Mesothelial cell of epicardium (in vitro differentiated cells): ENCODE results near the gene SLC25A39. TPM values are rescaled to one million over a fixed set of nuclear protein-coding genes. Genes with fewer than 3 reads are reported as not detected.

Source experiments
- DNase-seq, 2 experiments: peaks; one replicate each; pipeline ENCODE4 v3.0.0; 2021; ENCODE audit warnings: low spot score in 2 of 2; ENCODE audit not compliant: unreplicated experiment in 2 of 2
- H3K27ac Mint-ChIP-seq: 2 replicates; pipeline ENCODE4 v1.8.0; 2021; ENCODE audit warnings: mixed read lengths
- H3K27me3 Mint-ChIP-seq: 2 replicates; pipeline ENCODE4 v1.8.0; 2021; ENCODE audit warnings: low read depth, mixed read lengths
- H3K36me3 Mint-ChIP-seq: 2 replicates; pipeline ENCODE4 v1.8.0; 2021; ENCODE audit warnings: mixed read lengths
- H3K4me1 Mint-ChIP-seq: 2 replicates; pipeline ENCODE4 v1.8.0; 2021; ENCODE audit warnings: mixed read lengths
- H3K4me3 Mint-ChIP-seq: 2 replicates; pipeline ENCODE4 v1.8.0; 2021; ENCODE audit warnings: mild to moderate bottlenecking, moderate library complexity, mixed read lengths
- H3K9me3 Mint-ChIP-seq: 2 replicates; pipeline ENCODE4 v1.8.0; 2021; ENCODE audit warnings: mixed read lengths
- total RNA-seq: library from RNA; stranded (reverse); gene quantifications from 3 replicates; pipeline ENCODE4 v1.2.1, GENCODE V29; 2021
- TF ChIP-seq, protein P1 (sequence below): fragments of 200-600 bp; sonication (generic); IDR thresholded peaks from one replicate; pipeline ENCODE4 v1.5.0; 2021; ENCODE audit warnings: antibody characterized with exemption; ENCODE audit not compliant: unreplicated experiment

Gene SLC25A39
- total RNA-seq, 1 donor from 2014 or later, result 112 TPM

DNA sequence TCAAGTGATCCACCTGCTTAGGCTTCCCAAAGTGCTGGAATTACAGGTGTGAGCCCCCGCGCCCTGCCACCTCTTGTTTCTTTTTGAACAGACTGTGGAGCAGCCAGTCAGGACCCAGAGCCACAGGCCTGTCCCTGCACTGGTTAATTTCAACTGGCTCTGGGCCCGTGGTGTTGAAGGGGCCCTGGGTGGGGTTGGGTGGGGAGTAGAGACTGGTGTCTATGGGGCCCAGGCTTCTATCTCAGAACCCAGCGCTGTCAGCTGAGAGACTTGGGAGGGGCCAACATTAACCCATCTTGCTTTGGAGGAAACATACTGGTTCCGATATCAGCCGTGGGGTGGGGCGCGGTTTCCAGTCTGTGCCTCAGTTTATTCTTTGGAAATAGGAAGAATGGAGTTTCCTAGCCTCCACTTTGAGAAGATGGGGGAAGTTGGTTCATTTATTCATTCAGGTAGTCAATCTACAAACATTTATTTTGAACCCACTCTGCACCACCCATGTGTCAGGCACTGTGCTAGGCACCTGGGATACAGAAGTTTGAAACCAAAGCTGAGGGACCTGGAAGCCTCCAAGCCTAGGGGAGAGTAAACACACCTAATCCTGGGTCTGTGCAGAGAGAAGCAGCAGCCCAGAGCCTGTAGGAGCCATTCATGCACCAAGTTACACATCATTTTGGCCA lies 41.1 kb downstream of the SLC25A39 start:
- Mint-ChIP-seq H3K4me1 (no peaks in the 10 kb centered on the region), H3K27me3 (peaks cover 12% of the 10 kb centered on the region), H3K4me3 (no peak overlapping the region), H3K9me3 (no peaks in the 10 kb centered on the region), H3K36me3 (no peaks in the 10 kb centered on the region), H3K27ac (no peak overlapping the region)
- no peak for DNase-seq
- TF ChIP-seq, protein P1, sequence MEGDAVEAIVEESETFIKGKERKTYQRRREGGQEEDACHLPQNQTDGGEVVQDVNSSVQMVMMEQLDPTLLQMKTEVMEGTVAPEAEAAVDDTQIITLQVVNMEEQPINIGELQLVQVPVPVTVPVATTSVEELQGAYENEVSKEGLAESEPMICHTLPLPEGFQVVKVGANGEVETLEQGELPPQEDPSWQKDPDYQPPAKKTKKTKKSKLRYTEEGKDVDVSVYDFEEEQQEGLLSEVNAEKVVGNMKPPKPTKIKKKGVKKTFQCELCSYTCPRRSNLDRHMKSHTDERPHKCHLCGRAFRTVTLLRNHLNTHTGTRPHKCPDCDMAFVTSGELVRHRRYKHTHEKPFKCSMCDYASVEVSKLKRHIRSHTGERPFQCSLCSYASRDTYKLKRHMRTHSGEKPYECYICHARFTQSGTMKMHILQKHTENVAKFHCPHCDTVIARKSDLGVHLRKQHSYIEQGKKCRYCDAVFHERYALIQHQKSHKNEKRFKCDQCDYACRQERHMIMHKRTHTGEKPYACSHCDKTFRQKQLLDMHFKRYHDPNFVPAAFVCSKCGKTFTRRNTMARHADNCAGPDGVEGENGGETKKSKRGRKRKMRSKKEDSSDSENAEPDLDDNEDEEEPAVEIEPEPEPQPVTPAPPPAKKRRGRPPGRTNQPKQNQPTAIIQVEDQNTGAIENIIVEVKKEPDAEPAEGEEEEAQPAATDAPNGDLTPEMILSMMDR, result no peak

DNA sequence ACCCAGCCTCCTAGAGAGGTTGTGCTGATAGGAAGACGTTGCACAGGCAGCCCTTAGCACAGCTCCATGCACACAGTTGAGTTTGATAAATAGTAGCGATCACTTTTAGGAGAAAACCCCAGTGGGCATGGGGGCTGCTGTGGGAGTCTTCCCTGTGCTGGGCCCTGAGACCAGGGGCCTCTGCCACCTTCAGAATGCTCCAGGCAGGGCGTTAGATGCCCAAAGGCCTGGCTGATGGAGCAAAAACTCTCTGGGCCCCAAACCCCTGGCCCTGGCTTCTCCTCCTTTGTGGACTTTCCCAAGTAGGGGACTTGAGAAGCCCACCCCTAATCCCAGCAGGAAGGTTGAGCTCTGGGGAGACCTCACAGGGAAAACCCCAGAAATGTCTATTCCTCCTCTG lies 42.4 kb downstream of the SLC25A39 start:
- Mint-ChIP-seq H3K36me3 (no peaks in the 10 kb centered on the region), H3K4me1 (no peaks in the 10 kb centered on the region), H3K27me3 (peaks cover 6% of the 10 kb centered on the region), H3K9me3 (no peaks in the 10 kb centered on the region), H3K4me3 (no peak overlapping the region), H3K27ac (no peak overlapping the region)
- no peak for DNase-seq
- TF ChIP-seq, protein P1, result no peak

DNA sequence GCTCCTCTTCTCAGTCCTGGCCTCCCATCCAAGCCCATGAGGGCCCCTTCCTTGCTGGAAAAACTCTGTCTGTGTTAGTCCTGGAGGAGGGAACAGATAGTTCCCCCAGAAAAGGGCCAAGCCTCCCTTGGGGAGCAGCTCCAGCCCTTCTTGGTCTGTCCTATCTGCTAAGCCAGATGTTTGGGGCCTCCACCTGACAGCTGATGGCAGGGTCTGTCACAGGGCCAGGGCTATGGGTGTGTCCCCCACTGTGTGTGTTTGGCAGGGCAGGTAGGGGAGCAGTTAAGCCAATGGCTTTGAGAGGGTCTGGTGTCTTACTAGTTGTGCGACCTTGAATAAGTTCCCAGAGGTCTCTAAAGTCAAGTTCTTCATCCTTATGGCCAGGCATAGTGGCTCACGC lies 43.1 kb downstream of the SLC25A39 start:
- no peak for DNase-seq
- no peaks in the 10 kb centered on the region for H3K36me3 Mint-ChIP-seq
- TF ChIP-seq, protein P1, result no peak
- H3K27ac Mint-ChIP-seq, result no peak overlapping the region
- no peaks in the 10 kb centered on the region for H3K9me3 Mint-ChIP-seq
- H3K4me3 Mint-ChIP-seq, result no peak overlapping the region
- H3K4me1 Mint-ChIP-seq, result no peaks in the 10 kb centered on the region
- H3K27me3 Mint-ChIP-seq, result peaks cover 6% of the 10 kb centered on the region

DNA sequence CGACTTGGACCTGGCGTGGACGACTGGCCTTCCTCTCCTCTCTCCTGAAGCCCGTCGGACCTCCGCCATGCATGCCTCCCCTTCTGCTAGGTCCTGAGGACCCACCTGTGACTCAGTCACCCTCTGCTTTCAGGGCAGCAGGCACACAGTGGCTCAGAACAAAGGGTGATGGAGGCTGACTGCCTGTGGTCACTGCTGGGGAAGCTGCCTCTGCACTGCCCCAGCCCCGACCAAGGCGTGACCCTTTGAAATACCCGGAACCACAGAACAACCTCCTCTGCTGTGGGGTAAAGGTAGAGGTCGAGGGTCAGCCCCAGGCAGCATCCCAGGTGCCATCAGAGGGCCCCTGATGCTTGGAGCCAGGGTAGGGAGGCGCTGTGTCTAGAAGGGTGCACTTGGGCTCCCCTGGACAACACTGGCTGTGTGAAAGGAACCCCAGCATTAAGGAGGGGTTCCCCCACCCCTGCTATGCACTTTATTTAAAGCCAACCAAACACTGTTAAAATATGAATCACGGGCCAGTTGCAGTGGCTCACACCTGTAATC lies 44.2 kb downstream of the SLC25A39 start:
- no peaks in the 10 kb centered on the region for H3K9me3 Mint-ChIP-seq
- no peak overlapping the region for H3K27ac Mint-ChIP-seq
- TF ChIP-seq, protein P1, result no peak
- peaks cover 7% of the 10 kb centered on the region for H3K27me3 Mint-ChIP-seq
- H3K4me3 Mint-ChIP-seq, result no peak overlapping the region
- no peaks in the 10 kb centered on the region for H3K36me3 Mint-ChIP-seq
- H3K4me1 Mint-ChIP-seq, result no peaks in the 10 kb centered on the region
- DNase-seq, result no peak

DNA sequence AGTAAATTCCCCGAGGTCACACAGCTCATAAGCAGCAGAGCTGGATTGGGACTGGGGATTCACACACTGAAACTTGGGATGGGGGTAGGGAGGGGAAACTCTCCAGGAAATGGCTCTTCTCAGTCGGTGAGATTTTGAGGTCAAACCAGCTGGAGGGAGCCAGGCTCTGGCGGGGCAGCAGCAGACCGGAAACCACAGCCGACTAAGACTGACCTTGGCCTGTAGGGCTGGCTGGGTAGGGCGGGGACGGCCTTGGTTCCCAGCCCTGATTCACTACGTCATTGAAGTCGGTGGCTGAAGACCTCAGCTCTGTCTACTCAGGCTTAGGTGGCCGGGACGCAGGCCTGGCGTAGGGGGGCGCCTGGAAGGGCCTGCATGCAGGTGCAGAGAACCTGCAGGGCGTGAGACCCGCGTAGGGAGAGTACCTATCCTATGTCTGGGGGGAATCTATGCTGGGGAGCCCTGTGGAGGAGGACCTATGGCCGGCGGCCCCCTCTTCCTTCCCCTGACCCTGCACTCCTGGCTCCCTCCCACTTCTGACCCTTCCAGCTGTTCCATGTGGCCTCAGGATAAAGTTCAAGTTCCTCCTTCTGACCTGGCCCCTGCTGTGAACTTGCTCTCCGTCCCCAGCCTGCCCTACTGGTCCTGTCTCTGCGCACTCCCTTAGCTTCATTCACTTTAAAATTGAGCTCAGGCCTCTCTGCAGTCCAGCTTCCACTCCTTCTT lies 44.8 kb downstream of the SLC25A39 start:
- H3K27me3 Mint-ChIP-seq, result peaks cover 13% of the 10 kb centered on the region
- no peak for DNase-seq
- TF ChIP-seq, protein P1, result no peak
- no peaks in the 10 kb centered on the region for H3K9me3 Mint-ChIP-seq
- H3K27ac Mint-ChIP-seq, result no peak overlapping the region
- no peaks in the 10 kb centered on the region for H3K36me3 Mint-ChIP-seq
- H3K4me1 Mint-ChIP-seq, result no peaks in the 10 kb centered on the region
- H3K4me3 Mint-ChIP-seq, result no peak overlapping the region
